Heart right ventricle (tissue), 16 donors: ENCODE results near the gene KRTAP12-1. TPM values are rescaled to one million over a fixed set of nuclear protein-coding genes. Genes with fewer than 3 reads are reported as not detected.
"Not testable (repeated sequence)": the region's sequence is repeated elsewhere in the genome, so short reads cannot be mapped to it uniquely, and the experiment has no call there.

Source experiments
- ATAC-seq, 8 donors: fragments of 200-7000 bp; cut with Tn5 transposase; one replicate each; pipeline ENCODE4 v1.9.1; 2020; ENCODE audit warnings: mild to moderate bottlenecking in 8 of 8, moderate library complexity in 8 of 8, moderate number of reproducible peaks in 1 of 8
- DNase-seq, 2 donors: peaks; one replicate each; pipeline ENCODE4 v3.0.0-alpha.2; 2020
- H3K27ac ChIP-seq, 10 donors: fragments of 200-600 bp; sonication (generic) in 2 of 10; one replicate each; pipeline versions ENCODE4 v1.5.0 to v1.8.0; 2020 to 2022; ENCODE audit warnings: mild to moderate bottlenecking in 3 of 10
- H3K27me3 ChIP-seq, 7 donors: fragments of 200-600 bp; one replicate each; pipeline ENCODE4 v1.8.0; 2021 to 2022; ENCODE audit warnings: mild to moderate bottlenecking in 2 of 7
- H3K36me3 ChIP-seq, 9 donors: fragments of 200-600 bp; sonication (generic) in 1 of 9; one replicate each; pipeline versions ENCODE4 v1.5.0 to v1.8.0; 2020 to 2022; ENCODE audit warnings: mild to moderate bottlenecking in 2 of 9
- H3K4me1 ChIP-seq, 9 donors: fragments of 200-600 bp; sonication (generic) in 1 of 9; one replicate each; pipeline versions ENCODE4 v1.5.0 to v1.8.0; 2020 to 2022; ENCODE audit warnings: mild to moderate bottlenecking in 4 of 9
- H3K4me3 ChIP-seq, 10 donors: fragments of 200-600 bp; sonication (generic) in 2 of 10; one replicate each; pipeline versions ENCODE4 v1.5.0 to v1.8.0; 2020 to 2022; ENCODE audit warnings: mild to moderate bottlenecking in 7 of 10, moderate library complexity in 2 of 10
- H3K9me3 ChIP-seq, 11 donors: fragments of 200-600 bp in 10 of 11; sonication (generic) in 2 of 11; one replicate each; pipeline versions ENCODE4 v1.5.0 to v1.8.0; 2013 to 2022; ENCODE audit warnings: mild to moderate bottlenecking in 2 of 11, control low read depth in 1 of 11, moderate library complexity in 1 of 11
- WGBS, 2 donors: extraction: QIAGEN DNeasy Blood & Tissue Kit; methylation state at CpG; one replicate each; pipeline ENCODE4 v1.1.7; 2013; ENCODE audit warnings: inconsistent platforms in 1 of 2; 5-methylcytosine and 5-hydroxymethylcytosine counted together
- intact Hi-C, 10 donors: fragments of 100-400 bp; cut with DNase I; formaldehyde crosslinking; loops; one replicate each; pipeline versions ENCODE4 v1.11.1 to v1.14.2; 2022
- polyA plus RNA-seq, 2 donors: library from polyadenylated mRNA; stranded (reverse); fragments of 200-250 nt; gene quantifications; one replicate each; pipeline ENCODE4 v1.2.3, GENCODE V29; 2013
- total RNA-seq, 10 donors: library from RNA; stranded (reverse); fragmentation: NEBNext Ultra II Directional in 3 of 10; extraction: Animal tissue kit (Norgen Biotek cat#: 25700) in 3 of 10; gene quantifications; one replicate each; pipeline versions ENCODE4 v1.2.1 to v1.2.4, GENCODE V29; 2021 to 2023
- TF ChIP-seq, protein P1 (sequence below), 9 donors: fragments of 200-600 bp; sonication (generic) in 2 of 9; IDR thresholded peaks; one replicate each; pipeline versions ENCODE4 v1.5.0 to v1.8.0; 2021 to 2022; ENCODE audit warnings: antibody characterized with exemption in 9 of 9, mild to moderate bottlenecking in 5 of 9, moderate library complexity in 1 of 9
- donor health status: Arrhythmogenic right ventricular cardiomyopathy.
- donor health status: ischemic (EF 13 %, LVEDD 7.1; RV severe dilation, severe dysfunction).
- donor health status: healthy with polysubstance abuse.
- donor health status: DM: no; HTN: yes; CAD: no.
- donor health status: DM: no; HTN: no; CAD: no.
- donor health status: ischemic (EF 25% LVEDD 6.9; RV normal size, moderate dysfunction).
- donor health status: ischemic (EF 25% LVEDD 5.7; RV mildly dilated, moderate dysfunction).
- donor health status: healthy.
- donor health status: DM: yes; HTN: yes; CAD: no.
- donor health status: Ischemic cardiomyopathy.
- donor health status: ischemic (EF 35%, LVEDD 5.7; RV mildly dilated, moderate dysfunction).
- donor health status: nonischemic (EF 11% LVEDD 7.7; RV severe dilation, severe dysfunction).
- donor health status: DM: yes; HTN: yes; CAD: no.
- donor health status: PGD.
- donor health status: ischemic (EF 29% LVEDD 5.4; RV normal size, mild dysfunction).
- donor health status: nonischemic (EF 23%, LVEDD 6.1; RV moderate dilation, normal function).

Gene KRTAP12-1
- total and polyA plus RNA-seq, 12 donors: not detected

DNA sequence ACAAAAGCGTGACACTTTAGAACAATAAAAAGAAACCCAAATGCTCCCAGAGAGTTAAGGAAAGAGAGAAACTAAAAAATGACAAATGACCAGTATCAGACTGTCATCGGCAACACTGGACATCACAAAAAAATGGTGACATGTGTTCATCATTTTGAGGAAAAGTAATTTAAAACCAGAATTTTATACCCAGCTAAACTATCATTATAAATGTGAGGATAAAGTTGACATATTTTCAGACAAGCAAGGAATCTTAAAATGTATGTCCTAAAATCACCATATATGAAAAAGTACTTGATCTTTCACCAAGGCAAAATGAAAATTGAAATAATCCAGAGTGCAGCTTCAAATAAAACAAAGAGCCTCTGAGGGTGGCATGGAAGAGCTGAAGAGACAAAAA lies 37.1 kb downstream of the KRTAP12-1 start:
- peaks cover 0 to 27% (median 17%) of the 10 kb centered on the region in 7 donors for H3K27me3 ChIP-seq
- H3K9me3 ChIP-seq: peaks cover 0 to 55% (median 14%) of the 10 kb centered on the region in 11 donors
- no peak for ATAC-seq
- TF ChIP-seq, protein P1, sequence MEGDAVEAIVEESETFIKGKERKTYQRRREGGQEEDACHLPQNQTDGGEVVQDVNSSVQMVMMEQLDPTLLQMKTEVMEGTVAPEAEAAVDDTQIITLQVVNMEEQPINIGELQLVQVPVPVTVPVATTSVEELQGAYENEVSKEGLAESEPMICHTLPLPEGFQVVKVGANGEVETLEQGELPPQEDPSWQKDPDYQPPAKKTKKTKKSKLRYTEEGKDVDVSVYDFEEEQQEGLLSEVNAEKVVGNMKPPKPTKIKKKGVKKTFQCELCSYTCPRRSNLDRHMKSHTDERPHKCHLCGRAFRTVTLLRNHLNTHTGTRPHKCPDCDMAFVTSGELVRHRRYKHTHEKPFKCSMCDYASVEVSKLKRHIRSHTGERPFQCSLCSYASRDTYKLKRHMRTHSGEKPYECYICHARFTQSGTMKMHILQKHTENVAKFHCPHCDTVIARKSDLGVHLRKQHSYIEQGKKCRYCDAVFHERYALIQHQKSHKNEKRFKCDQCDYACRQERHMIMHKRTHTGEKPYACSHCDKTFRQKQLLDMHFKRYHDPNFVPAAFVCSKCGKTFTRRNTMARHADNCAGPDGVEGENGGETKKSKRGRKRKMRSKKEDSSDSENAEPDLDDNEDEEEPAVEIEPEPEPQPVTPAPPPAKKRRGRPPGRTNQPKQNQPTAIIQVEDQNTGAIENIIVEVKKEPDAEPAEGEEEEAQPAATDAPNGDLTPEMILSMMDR (IDR thresholded peaks at IDR 0.05): no peak
- no peaks in the 10 kb centered on the region for H3K4me1 ChIP-seq
- 41 to 46% methylated on average over 2 of the region's 2 CpGs for WGBS, 2 donors
- no peak overlapping the region for H3K4me3 ChIP-seq
- intact Hi-C loops: no loop called here
- H3K27ac ChIP-seq: no peak overlapping the region
- no peak for DNase-seq
- H3K36me3 ChIP-seq: no peaks in the 10 kb centered on the region

DNA sequence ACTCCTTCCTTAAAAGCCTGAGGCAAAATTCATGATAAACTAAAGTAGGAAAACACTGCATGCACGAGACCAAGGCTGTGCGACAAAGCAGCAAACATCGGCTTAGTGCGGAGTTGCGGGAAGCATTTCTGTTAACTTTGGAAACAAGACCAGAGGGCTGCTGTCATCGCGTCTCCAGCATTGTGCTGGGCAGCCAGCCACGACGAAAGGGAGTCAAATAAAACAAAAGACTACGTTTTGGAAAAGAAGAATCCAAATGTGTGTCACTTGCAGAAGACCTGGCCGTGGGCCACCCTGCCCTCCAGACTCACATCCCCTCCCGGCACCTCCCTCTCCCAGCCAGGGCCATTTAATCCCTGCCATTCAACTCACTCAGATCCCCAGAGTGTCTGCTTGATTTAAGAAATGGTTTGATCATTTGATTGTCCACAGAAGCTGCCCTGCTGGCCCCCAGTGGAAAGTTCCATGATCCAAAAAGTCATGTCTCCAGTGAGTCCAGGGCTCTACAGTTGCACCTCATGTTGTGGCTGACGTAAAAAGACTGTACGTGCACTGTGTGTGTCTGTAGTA lies 38.1 kb downstream of the KRTAP12-1 start:
- no peak overlapping the region for H3K4me3 ChIP-seq
- intact Hi-C loops: no loop called here
- H3K27me3 ChIP-seq: peaks cover 0 to 35% (median 26%) of the 10 kb centered on the region in 7 donors
- H3K9me3 ChIP-seq: peaks cover 0 to 56% (median 14%) of the 10 kb centered on the region in 11 donors
- DNase-seq (no peak), ATAC-seq (no peak)
- no peak overlapping the region for H3K27ac ChIP-seq
- TF ChIP-seq, protein P1 (IDR thresholded peaks at IDR 0.05): no peak
- WGBS, 2 donors: 65% methylated on average over 14 of the region's 14 CpGs
- H3K4me1 ChIP-seq: no peaks in the 10 kb centered on the region
- no peaks in the 10 kb centered on the region for H3K36me3 ChIP-seq

- Histone ChIP-seq H3K4me3 (no peak overlapping the region), H3K36me3 (no peaks in the 10 kb centered on the region), H3K9me3 (peaks cover 0 to 51% (median 14%) of the 10 kb centered on the region in 11 donors), H3K27me3 (peaks cover 0 to 38% (median 19%) of the 10 kb centered on the region in 7 donors), H3K4me1 (no peaks in the 10 kb centered on the region), H3K27ac (no peak overlapping the region)
- WGBS, 2 donors: 73 to 80% methylated on average over 5 of the region's 5 CpGs
- intact Hi-C loops: no loop called here
- TF ChIP-seq, protein P1 (IDR thresholded peaks at IDR 0.05): no peak
- ATAC-seq: no peak
- no peak for DNase-seq
These were observed 41.2 kb downstream of the KRTAP12-1 start for GRCh38 chr21:44640761-44641160.

- WGBS, 2 donors: 80 to 83% methylated on average over 12 of the region's 12 CpGs
- Histone ChIP-seq H3K27ac (no peak overlapping the region), H3K4me1 (no peaks in the 10 kb centered on the region), H3K4me3 (no peak overlapping the region), H3K36me3 (no peaks in the 10 kb centered on the region), H3K9me3 (peaks cover 0 to 41% (median 2%) of the 10 kb centered on the region in 11 donors), H3K27me3 (peaks cover 0 to 40% (median 15%) of the 10 kb centered on the region in 7 donors)
- DNase-seq (no peak), ATAC-seq (no peak)
- TF ChIP-seq, protein P1 (IDR thresholded peaks at IDR 0.05): no peak
- intact Hi-C loops: no loop called here
These were observed 42.7 kb downstream of the KRTAP12-1 start for GRCh38 chr21:44639331-44639655.

DNA sequence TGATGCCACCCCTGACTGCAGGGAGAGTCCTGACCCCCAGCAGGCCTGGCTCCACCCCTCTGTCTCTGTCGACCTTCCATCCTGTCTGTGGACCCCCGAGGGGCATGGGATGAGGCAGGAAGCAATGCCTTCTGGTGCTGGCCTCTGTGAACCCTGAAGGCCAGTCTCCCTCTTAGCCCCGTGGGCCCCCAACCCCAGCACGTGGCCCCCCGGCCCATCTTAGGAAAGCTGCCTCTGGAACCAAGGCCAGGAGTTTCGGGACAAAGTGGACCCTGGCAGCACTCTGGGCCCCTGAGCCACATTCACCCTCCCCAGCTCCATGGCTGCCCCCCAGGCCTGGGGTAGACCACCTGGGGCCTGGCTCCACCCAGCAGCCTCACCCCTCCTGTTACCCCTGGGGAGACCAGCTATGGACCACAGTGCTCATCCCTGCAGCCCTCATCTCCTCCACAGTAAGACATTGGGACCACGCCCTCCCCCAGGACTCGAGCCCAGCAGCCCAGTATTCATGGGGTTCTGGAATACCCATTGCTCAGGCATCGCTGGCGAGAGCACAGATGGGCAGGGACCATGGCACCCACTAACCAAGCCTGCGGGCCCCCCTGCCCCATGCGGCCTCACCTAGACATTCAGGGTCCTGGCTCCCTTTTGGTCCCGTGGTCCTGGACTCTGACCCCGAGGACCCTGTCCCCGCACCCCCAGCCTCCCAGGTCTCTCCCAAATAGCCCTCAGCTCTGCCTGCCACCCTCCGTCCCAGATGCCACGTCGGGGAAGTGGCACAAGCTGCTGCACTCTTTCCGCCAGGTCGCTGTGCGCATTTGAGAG lies 43.2 kb downstream of the KRTAP12-1 start:
- peak in 1 of 8 donors; percentile 31 for ATAC-seq
- Histone ChIP-seq H3K27me3 (peaks cover 0 to 40% (median 15%) of the 10 kb centered on the region in 7 donors), H3K9me3 (peaks cover 0 to 35% (median 0%) of the 10 kb centered on the region in 11 donors)
- H3K4me3 ChIP-seq, H3K4me1 ChIP-seq, DNase-seq, intact Hi-C loops, H3K27ac ChIP-seq, H3K36me3 ChIP-seq: not testable (repeated sequence)
- 80 to 96% methylated on average over 14 to 21 of the region's 21 CpGs for WGBS, 2 donors

DNA sequence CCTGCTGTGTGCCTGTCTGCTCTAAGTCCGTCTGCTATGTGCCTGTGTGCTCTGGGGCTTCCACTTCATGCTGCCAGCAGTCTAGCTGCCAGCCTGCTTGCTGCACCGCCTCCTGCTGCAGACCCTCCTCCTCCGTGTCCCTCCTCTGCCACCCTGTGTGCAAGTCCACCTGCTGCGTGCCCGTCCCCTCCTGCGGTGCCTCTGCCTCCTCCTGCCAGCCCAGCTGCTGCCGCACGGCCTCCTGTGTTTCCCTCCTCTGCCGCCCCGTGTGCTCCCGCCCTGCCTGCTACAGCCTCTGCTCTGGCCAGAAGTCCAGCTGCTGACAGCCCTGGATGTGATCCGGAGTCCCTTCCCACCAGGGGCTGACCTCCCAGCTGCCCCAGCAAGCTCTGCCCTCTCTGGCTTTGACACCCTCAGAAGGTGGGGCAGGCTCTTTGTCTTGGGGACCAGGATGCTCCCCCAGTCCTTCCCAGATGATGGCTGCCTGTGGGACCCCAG lies 44.1 kb downstream of the KRTAP12-1 start:
- DNase-seq, H3K36me3 ChIP-seq, H3K4me1 ChIP-seq, H3K4me3 ChIP-seq, H3K27ac ChIP-seq, intact Hi-C loops: not testable (repeated sequence)
- 45 to 49% methylated on average over 10 to 11 of the region's 12 CpGs for WGBS, 2 donors
- ATAC-seq: peak in 1 of 8 donors; percentile 34
- H3K9me3 ChIP-seq: peaks cover 0 to 30% (median 2%) of the 10 kb centered on the region in 11 donors
- H3K27me3 ChIP-seq: peaks cover 0 to 40% (median 15%) of the 10 kb centered on the region in 7 donors
